IPS-18a (cell line): Measurements from ENCODE around the gene VARS1.
"Not testable (repeated sequence)": the region's sequence is repeated elsewhere in the genome, so short reads cannot be mapped to it uniquely, and the experiment has no call there.

Experiments
- H3K27ac ChIP-seq: one replicate; pipeline ENCODE4 v1.5.1; 2013; ENCODE audit warnings: low read length
- H3K27me3 ChIP-seq: one replicate; pipeline ENCODE4 v1.6.1; 2013; ENCODE audit warnings: mild to moderate bottlenecking, low read length; ENCODE audit not compliant: control insufficient read depth, insufficient read depth
- H3K36me3 ChIP-seq: one replicate; pipeline ENCODE4 v1.6.1; 2013; ENCODE audit warnings: low read depth, low read length; ENCODE audit not compliant: control insufficient read depth
- H3K4me1 ChIP-seq: one replicate; pipeline ENCODE4 v1.6.1; 2013; ENCODE audit warnings: low read depth, low read length; ENCODE audit not compliant: control insufficient read depth
- H3K4me3 ChIP-seq: one replicate; pipeline ENCODE4 v1.5.1; 2013; ENCODE audit warnings: low read length
- H3K9ac ChIP-seq: one replicate; pipeline ENCODE4 v1.6.1; 2013; ENCODE audit warnings: mild to moderate bottlenecking, low read length, moderate library complexity
- H3K9me3 ChIP-seq: one replicate; pipeline ENCODE4 v1.6.1; 2013; ENCODE audit warnings: low read depth, low read length; ENCODE audit not compliant: control insufficient read depth

The VARS1 gene

DNA sequence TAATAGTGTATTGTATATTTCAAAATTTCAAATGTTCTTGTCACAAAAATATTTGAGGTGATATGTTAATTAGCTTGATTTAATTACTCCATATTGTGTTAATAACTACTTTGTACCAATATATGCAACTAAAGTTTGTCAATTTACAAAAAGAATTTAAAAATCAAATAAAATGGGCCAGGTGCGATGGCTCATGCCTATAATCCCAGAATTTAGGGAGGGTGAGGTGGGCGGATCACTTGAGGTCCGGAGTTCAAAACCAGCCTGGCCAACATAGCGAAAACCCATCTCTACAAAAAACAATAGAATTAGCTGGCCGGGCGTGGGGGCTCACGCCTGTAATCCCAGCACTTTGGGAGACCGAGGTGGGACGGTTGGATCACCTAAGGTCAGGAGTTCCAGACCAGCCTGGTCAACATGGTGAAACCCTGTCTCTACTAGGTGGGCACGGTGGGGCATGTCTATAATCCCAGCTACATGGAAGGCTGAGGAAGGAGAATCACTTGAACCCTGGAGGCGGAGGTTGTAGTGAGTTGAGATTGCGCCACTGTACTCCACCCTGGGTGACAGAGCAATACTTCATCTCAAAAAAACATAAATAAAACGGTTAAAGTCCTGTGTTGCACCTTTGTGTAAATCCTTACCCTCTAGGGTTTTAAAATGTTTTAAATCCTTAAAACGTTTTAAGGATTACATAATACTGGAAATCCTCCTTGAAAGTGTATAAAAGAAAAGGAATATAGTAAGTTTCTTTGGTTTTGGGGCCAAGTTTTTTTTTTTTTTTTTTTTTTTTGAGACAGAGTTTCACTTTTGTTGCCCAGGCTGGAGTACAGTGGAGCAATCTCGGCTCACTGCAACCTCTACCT is 36.0 kb upstream of the VARS1 start:
- Histone ChIP-seq H3K36me3 (peaks cover 8% of the 10 kb centered on the region), H3K27me3 (no peaks in the 10 kb centered on the region), H3K27ac (no peak overlapping the region), H3K4me1 (peaks cover 1% of the 10 kb centered on the region), H3K4me3 (peak overlapping the region; percentile 67), H3K9me3 (no peaks in the 10 kb centered on the region), H3K9ac (no peak overlapping the region)

DNA sequence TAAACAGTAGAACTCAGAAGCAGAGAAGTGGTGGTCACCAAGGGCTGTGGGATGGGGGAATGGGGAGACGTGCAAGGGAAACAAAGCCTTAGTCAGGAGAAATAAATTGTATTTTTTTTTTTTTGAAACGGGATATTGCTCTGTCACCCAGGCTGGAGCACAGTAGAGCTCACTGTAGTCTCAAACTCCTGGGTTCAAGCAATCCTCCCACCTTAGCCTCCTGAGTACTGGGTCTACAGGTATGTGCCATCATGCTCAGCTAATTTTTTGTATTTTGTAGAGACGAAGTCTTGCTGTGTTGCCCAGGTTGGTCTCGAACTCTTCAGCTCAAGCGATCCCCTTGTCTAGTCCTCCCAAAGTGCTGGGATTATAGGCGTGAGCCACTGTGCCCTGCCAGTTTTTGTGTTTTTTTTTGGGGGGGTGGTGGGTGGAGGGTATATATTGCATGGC is 35.4 kb upstream of the VARS1 start:
- Histone ChIP-seq H3K4me1 (peaks cover 6% of the 10 kb centered on the region), H3K27ac (no peak overlapping the region), H3K27me3 (no peaks in the 10 kb centered on the region), H3K9me3 (no peaks in the 10 kb centered on the region), H3K9ac (peak overlapping the region; percentile 58), H3K4me3 (peak overlapping the region; percentile 67), H3K36me3 (peaks cover under 1% of the 10 kb centered on the region)

DNA sequence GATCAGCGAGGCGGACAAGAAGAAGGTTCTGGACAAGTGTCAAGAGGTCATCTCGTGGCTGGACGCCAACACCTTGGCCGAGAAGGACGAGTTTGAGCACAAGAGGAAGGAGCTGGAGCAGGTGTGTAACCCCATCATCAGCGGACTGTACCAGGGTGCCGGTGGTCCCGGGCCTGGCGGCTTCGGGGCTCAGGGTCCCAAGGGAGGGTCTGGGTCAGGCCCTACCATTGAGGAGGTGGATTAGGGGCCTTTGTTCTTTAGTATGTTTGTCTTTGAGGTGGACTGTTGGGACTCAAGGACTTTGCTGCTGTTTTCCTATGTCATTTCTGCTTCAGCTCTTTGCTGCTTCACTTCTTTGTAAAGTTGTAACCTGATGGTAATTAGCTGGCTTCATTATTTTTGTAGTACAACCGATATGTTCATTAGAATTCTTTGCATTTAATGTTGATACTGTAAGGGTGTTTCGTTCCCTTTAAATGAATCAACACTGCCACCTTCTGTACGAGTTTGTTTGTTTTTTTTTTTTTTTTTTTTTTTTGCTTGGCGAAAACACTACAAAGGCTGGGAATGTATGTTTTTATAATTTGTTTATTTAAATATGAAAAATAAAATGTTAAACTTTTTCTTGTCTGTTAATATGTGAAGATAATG is 34.2 kb upstream of the VARS1 start:
- Histone ChIP-seq H3K9ac (peak overlapping the region; percentile 58), H3K9me3 (no peaks in the 10 kb centered on the region), H3K27ac (no peak overlapping the region), H3K36me3 (no peaks in the 10 kb centered on the region), H3K4me3 (peak overlapping the region; percentile 67), H3K27me3 (no peaks in the 10 kb centered on the region), H3K4me1 (peaks cover 15% of the 10 kb centered on the region)

DNA sequence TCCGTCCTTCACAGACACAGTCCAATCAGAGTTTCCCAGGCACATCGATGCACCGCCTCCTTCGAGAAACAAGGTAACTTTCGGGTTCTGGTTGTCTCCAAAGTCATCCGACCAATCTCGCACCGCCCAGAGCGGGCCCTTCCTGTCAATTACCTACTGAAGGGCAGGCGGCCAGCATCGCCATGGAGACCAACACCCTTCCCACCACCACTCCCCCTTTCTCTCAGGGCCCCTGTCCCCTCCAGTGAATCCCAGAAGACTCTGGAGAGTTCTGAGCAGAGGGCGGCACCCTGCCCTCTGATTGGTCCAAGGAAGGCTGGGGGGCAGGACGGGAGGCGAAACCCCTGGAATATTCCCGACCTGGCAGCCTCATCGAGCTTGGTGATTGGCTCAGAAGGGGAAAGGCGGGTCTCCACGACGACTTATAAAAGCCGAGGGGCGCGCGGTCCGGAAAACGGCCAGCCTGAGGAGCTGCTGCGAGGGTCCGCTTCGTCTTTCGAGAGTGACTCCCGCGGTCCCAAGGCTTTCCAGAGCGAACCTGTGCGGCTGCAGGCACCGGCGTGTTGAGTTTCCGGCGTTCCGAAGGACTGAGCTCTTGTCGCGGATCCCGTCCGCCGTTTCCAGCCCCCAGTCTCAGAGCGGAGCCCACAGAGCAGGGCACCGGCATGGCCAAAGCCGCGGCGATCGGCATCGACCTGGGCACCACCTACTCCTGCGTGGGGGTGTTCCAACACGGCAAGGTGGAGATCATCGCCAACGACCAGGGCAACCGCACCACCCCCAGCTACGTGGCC is 31.9 kb upstream of the VARS1 start, which contains the start of gene HSPA1B:
Gene HSPA1B, plus strand, starts transcription at position 453 of the 794 bp plus-strand sequence. Its CDS starts 213 bp downstream, at position 666.
- no peaks in the 10 kb centered on the region for H3K36me3 ChIP-seq
- H3K4me1 ChIP-seq, result peaks cover 19% of the 10 kb centered on the region
- H3K9ac ChIP-seq, result peak within 1 kb of the TSS; percentile 61
- H3K9me3 ChIP-seq, result no peaks in the 10 kb centered on the region
- peak within 1 kb of the TSS; percentile 70 for H3K4me3 ChIP-seq
- H3K27ac ChIP-seq, result peak within 1 kb of the TSS; percentile 74
- H3K27me3 ChIP-seq, result no peaks in the 10 kb centered on the region

DNA sequence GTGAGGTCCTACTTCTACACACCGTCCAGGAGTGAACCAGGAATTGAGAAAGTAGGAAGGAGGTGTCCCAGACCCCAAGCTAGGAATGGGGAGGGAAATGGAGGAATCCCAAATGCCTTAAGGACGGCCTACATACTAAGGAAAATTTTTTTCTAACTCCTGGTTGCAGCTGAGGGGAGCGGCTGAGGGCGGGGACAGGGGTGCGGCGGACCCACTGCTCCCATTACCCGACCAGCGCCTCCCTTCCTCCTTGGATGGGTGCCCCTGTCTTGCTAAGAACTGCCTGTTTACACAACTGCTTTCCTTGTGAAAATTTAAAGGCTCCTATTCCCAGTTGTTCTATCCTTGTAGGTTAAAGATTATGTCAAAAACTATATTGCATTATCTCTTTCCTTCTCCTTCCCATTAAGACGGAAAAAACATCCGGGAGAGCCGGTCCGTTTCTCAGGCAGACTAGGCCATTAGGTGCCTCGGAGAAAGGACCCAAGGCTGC is 31.3 kb upstream of the VARS1 start:
- Histone ChIP-seq H3K36me3 (no peaks in the 10 kb centered on the region), H3K27me3 (no peaks in the 10 kb centered on the region), H3K27ac (peak overlapping the region; percentile 74), H3K9me3 (no peaks in the 10 kb centered on the region), H3K4me1 (peaks cover 21% of the 10 kb centered on the region), H3K4me3 (peak overlapping the region; percentile 60), H3K9ac (peak overlapping the region; percentile 61)

DNA sequence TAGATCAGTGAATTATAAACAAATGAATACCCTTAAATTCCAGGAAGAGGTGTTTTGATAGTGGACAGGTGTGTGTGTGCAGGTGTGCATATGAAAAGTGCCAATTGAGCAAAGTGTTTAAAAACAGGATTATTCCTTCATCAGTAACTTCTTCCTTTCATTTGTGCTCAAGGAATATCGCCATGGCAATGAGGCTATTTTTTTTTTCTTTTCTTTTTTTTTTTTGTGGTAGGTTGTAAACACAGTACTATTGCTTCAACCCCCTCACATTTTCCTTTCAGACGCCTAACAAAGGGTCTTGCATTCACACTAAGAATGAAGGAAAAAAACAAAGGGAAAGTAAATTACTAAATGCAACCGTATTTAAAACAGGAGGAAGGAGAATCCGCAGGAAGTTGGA is 30.0 kb upstream of the VARS1 start:
- no peaks in the 10 kb centered on the region for H3K27me3 ChIP-seq
- H3K4me3 ChIP-seq, result no peak overlapping the region
- H3K27ac ChIP-seq, result peak overlapping the region; percentile 25
- H3K36me3 ChIP-seq, result no peaks in the 10 kb centered on the region
- H3K9me3 ChIP-seq, result no peaks in the 10 kb centered on the region
- H3K9ac ChIP-seq, result peak overlapping the region; percentile 6
- H3K4me1 ChIP-seq, result peaks cover 21% of the 10 kb centered on the region

DNA sequence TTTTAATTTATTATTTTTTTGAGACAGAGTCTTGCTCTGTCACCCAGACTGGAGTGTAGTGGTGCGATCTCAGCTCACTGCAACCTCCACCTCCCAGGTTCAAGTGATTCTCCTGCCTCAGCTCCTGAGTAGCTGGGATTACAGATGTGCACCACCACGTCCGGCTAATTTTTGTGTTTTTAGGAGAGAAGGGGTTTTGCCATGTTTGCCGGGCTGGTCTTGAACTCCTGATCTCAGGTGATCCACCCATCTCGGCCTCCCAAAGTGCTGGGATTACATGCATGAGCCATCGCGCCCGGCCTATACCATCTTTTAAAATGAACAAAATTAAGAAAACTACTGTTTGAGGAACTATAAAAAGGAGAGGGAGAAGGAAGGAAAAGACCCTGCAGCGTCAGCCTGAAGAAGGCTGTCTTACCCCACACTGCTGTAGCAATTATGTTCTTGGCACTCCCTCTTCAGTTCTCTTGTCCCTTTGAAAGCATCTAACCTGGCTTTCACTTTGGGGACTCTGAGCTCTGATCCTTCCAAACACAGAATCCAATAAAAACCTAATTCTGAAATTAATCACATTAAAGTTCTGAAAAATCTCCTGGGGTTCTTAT is 28.1 kb upstream of the VARS1 start:
- H3K4me3 ChIP-seq, H3K27me3 ChIP-seq, H3K27ac ChIP-seq, H3K9me3 ChIP-seq, H3K9ac ChIP-seq, H3K36me3 ChIP-seq: not testable (repeated sequence)
- H3K4me1 ChIP-seq, result peaks cover 21% of the 10 kb centered on the region

DNA sequence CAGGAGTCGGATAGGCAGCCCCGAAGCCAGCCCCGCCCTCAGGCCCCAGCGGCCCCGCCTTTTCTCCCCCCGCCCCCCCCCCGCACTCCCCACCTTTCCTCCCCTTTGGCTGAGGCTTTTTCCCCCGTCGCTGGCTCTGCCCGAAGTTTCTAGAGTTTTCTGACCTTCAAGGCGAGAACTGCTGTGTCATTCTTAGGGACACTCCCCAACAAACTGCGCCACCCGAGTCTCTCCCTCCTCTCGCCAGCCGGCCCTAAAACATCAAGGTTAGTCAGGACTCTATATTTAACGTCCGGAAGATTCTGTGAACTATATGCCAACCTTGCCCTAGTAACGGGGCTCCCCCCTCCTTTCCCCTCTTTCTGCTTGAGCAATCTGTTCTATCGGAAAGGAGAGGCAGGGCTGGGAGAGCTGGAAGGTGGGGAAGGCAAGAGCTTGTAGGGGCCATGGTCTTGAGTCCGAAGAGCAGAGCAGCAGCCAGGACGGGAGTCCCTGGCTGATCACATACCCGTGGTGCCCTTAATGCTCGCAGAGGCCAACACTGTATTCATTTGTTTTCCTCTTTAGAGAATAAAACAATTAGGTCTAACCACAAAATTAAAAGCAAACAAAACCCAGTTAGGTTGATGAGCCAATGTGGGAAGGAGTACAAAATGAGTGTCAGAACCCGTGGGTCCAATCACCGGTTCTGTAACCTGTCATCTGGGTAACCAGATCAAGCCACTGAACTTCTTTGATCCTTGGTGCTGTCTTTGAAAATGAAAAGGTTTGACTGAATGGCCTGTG is 26.7 kb upstream of the VARS1 start:
- peak overlapping the region; percentile 93 for H3K27ac ChIP-seq
- H3K27me3 ChIP-seq, result no peaks in the 10 kb centered on the region
- H3K4me1 ChIP-seq, result peaks cover 25% of the 10 kb centered on the region
- H3K36me3 ChIP-seq, result no peaks in the 10 kb centered on the region
- peak overlapping the region; percentile 93 for H3K4me3 ChIP-seq
- H3K9ac ChIP-seq, result peak overlapping the region; percentile 91
- no peaks in the 10 kb centered on the region for H3K9me3 ChIP-seq

DNA sequence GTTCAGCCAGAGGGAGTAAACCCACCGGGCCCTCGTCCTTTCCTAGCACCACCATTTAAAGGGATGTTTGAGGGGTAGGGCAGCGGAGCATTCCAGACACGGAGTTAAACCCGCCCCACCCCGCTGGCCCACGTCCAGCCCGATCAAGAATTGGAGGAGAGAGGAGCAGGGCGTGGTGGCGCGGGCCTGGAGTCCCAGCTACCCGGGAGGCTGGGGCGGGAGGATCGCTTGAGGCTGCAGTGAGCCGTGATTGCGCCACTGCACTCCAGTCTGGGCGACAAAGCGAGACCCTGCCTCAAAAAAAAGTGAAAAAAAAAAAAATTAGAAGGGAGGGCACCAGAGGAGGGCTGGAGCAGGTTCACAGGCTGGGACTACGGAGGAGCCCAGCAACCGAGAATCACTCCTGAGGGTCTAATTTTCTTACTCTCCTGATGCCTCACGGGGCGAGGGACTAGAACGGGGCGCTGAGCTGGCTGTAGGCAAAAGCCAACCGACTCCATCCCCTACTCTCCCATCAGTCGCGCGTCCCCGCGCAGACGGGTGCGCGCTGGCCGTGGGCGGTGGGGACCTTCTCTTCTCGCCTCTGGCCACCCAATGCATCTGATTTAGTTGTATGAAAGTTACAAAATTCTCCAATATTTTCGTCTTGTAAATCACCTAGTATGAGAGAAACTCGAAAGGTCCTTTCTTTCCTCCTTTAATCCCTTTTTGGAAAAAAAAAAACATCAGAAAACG is 25.9 kb upstream of the VARS1 start:
- H3K27ac ChIP-seq, result peak overlapping the region; percentile 70
- H3K36me3 ChIP-seq, result no peaks in the 10 kb centered on the region
- H3K9ac ChIP-seq, result peak overlapping the region; percentile 91
- peaks cover 22% of the 10 kb centered on the region for H3K4me1 ChIP-seq
- no peaks in the 10 kb centered on the region for H3K9me3 ChIP-seq
- H3K27me3 ChIP-seq, result no peaks in the 10 kb centered on the region
- H3K4me3 ChIP-seq, result peak overlapping the region; percentile 93

DNA sequence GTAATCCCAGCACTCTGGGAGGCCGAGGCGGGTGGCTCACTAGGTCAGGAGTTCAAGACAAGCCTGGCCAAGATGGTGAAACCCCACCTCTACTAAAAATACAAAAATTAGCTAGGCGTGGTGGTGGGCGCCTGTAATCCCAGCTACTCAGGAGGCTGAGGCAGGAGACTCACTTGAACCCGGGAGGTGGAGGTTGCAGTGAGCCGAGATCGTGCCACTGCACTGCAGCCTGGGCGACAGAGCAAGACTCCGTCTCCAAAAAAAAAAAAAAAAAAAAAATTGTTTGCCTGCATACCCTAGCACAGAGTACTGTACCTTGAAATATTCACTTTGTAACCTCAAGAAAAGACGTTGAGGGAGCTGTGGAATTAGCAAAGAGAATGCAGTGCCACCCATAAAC is 24.8 kb upstream of the VARS1 start:
- H3K27me3 ChIP-seq, H3K4me3 ChIP-seq, H3K36me3 ChIP-seq, H3K9ac ChIP-seq, H3K27ac ChIP-seq, H3K9me3 ChIP-seq: not testable (repeated sequence)
- H3K4me1 ChIP-seq, result peaks cover 14% of the 10 kb centered on the region
